ENCODE data around the gene MUC3A. TPM values are rescaled to one million over a fixed set of nuclear protein-coding genes. Genes with fewer than 3 reads are reported as not detected.

The MUC3A gene
- total RNA-seq, 2 experiments from 2014 or later: not detected

DNA sequence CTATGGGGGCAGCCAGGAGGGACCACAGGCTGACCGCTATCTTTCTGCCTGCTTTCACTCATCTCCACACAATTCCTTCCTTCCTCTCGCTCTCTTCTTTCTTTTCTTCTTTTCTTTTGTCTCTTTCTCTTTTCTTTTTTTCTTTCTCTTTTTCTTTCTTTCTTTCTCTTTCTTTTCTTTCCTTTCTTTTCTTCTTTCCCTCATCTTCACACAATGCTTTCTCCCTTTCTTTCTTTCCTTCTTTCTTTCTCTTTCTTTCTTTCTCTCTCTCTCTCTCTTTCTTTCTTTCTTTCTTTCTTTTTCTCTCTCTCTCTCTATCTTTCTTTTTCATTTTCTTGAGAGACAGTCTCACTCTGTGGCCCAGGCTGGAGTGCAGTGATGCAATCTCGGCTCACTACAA is 13.2 kb downstream of the MUC3A start:
- H3K4me1 ChIP-seq (ENCODE audit: insufficient read depth, low read length): peaks cover 28% of the 10 kb centered on the region
- no peak overlapping the region for H3K27ac ChIP-seq (ENCODE audit: low read depth in 1 of 2, low read length in 2 of 2)
- no peaks in the 10 kb centered on the region for H3K9me3 Mint-ChIP-seq
- peaks cover 44% of the 10 kb centered on the region for H3K27me3 Mint-ChIP-seq
- H3K4me3 Mint-ChIP-seq: no peak overlapping the region
- no peak overlapping the region for H3K4me3 ChIP-seq (ENCODE audit: low read length)
- ChIA-PET CTCF (no interaction called here), POLR2A (no interaction called here)
- TF ChIP-seq, protein P1, sequence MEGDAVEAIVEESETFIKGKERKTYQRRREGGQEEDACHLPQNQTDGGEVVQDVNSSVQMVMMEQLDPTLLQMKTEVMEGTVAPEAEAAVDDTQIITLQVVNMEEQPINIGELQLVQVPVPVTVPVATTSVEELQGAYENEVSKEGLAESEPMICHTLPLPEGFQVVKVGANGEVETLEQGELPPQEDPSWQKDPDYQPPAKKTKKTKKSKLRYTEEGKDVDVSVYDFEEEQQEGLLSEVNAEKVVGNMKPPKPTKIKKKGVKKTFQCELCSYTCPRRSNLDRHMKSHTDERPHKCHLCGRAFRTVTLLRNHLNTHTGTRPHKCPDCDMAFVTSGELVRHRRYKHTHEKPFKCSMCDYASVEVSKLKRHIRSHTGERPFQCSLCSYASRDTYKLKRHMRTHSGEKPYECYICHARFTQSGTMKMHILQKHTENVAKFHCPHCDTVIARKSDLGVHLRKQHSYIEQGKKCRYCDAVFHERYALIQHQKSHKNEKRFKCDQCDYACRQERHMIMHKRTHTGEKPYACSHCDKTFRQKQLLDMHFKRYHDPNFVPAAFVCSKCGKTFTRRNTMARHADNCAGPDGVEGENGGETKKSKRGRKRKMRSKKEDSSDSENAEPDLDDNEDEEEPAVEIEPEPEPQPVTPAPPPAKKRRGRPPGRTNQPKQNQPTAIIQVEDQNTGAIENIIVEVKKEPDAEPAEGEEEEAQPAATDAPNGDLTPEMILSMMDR (IDR thresholded peaks at IDR 0.05): peak; percentile 17
- peaks cover 20% of the 10 kb centered on the region for H3K4me1 Mint-ChIP-seq (ENCODE audit: low read depth)
- H3K27me3 ChIP-seq (ENCODE audit: control insufficient read depth in 1 of 2, insufficient read depth in 2 of 2, low read length in 2 of 2): peaks cover 52 to 55% of the 10 kb centered on the region in 2 experiments
- intact Hi-C loops (cut with DNase I, micrococcal nuclease): no loop called here
- ATAC-seq (ENCODE audit: poor library complexity) (no peak), DNase-seq (no peak)
- peaks cover 0 to 29% of the 10 kb centered on the region in 2 experiments for H3K9me3 ChIP-seq (ENCODE audit: control insufficient read depth in 1 of 2, insufficient read depth in 1 of 2, low read length in 2 of 2)
- H3K36me3 ChIP-seq (ENCODE audit: insufficient read depth, low read length): no peaks in the 10 kb centered on the region
- no peak overlapping the region for H3K27ac Mint-ChIP-seq
- H3K36me3 Mint-ChIP-seq (ENCODE audit: low read depth): no peaks in the 10 kb centered on the region

DNA sequence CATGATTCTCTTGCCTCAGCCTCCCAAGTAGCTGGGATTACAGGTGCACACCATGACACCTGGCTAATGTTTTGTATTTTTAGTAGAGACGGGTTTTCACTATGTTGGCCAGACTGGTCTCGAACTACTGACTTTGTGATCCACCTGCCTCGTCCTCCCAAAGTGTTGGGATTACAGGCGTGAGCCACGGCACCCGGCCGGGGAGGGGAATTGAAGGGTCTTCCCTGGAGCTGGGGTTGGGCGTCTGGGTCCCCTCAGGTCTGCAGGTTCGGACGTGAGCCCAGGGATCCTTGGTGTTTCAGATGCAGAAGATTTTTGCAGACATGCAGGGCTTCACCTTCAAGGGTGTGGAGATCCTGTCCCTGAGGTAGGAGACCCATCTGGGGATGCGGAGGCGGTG is 14.1 kb downstream of the MUC3A start:
- Histone ChIP-seq H3K4me1 (ENCODE audit: insufficient read depth, low read length) (peaks cover 28% of the 10 kb centered on the region), H3K27me3 (ENCODE audit: control insufficient read depth in 1 of 2, insufficient read depth in 2 of 2, low read length in 2 of 2) (peaks cover 57 to 61% of the 10 kb centered on the region in 2 experiments), H3K9me3 (ENCODE audit: control insufficient read depth in 1 of 2, insufficient read depth in 1 of 2, low read length in 2 of 2) (peaks cover 0 to 29% of the 10 kb centered on the region in 2 experiments), H3K36me3 (ENCODE audit: insufficient read depth, low read length) (no peaks in the 10 kb centered on the region), H3K27ac (ENCODE audit: low read depth in 1 of 2, low read length in 2 of 2) (no peak overlapping the region), H3K4me3 (ENCODE audit: low read length) (no peak overlapping the region)
- no peak for DNase-seq
- intact Hi-C loops (cut with DNase I, micrococcal nuclease): no loop called here
- Mint-ChIP-seq H3K9me3 (no peaks in the 10 kb centered on the region), H3K27me3 (peaks cover 53% of the 10 kb centered on the region), H3K4me1 (ENCODE audit: low read depth) (peaks cover 22% of the 10 kb centered on the region), H3K36me3 (ENCODE audit: low read depth) (no peaks in the 10 kb centered on the region), H3K27ac (no peak overlapping the region), H3K4me3 (no peak overlapping the region)
- TF ChIP-seq, protein P1 (IDR thresholded peaks at IDR 0.05): no peak
- no peak for ATAC-seq (ENCODE audit: poor library complexity)
- ChIA-PET POLR2A (no interaction called here), CTCF (no interaction called here)

DNA sequence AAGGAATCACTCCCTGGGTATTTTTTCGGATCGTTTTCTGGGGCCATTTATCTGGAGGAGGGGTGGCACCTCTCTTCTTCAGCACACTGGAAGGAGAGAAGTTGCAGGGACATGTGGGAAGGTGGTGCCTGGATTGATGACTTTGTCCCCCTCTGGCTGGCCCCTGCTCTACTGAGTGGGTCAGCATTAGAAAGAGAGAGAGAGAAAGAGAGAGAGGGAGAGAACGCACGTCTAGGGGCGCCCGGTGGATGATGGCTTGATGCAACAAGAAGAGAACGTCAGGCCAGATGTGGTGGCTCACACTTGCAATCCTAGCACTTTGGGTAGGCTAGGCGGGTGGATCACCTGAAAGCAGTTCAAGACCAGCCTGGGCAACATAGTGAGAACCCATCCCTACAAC is 14.5 kb downstream of the MUC3A start:
- TF ChIP-seq, protein P1 (IDR thresholded peaks at IDR 0.05): no peak
- intact Hi-C loops (cut with DNase I, micrococcal nuclease): no loop called here
- Histone ChIP-seq H3K27ac (ENCODE audit: low read depth in 1 of 2, low read length in 2 of 2) (no peak overlapping the region), H3K9me3 (ENCODE audit: control insufficient read depth in 1 of 2, insufficient read depth in 1 of 2, low read length in 2 of 2) (peaks cover 0 to 29% of the 10 kb centered on the region in 2 experiments), H3K36me3 (ENCODE audit: insufficient read depth, low read length) (no peaks in the 10 kb centered on the region), H3K4me3 (ENCODE audit: low read length) (no peak overlapping the region), H3K27me3 (ENCODE audit: control insufficient read depth in 1 of 2, insufficient read depth in 2 of 2, low read length in 2 of 2) (peaks cover 61% of the 10 kb centered on the region in 2 experiments), H3K4me1 (ENCODE audit: insufficient read depth, low read length) (peaks cover 28% of the 10 kb centered on the region)
- peaks cover 22% of the 10 kb centered on the region for H3K4me1 Mint-ChIP-seq (ENCODE audit: low read depth)
- ATAC-seq (ENCODE audit: poor library complexity) (no peak), DNase-seq (no peak)
- H3K27ac Mint-ChIP-seq: no peak overlapping the region
- no peaks in the 10 kb centered on the region for H3K36me3 Mint-ChIP-seq (ENCODE audit: low read depth)
- H3K9me3 Mint-ChIP-seq: no peaks in the 10 kb centered on the region
- ChIA-PET POLR2A (no interaction called here), CTCF (no interaction called here)
- H3K4me3 Mint-ChIP-seq: no peak overlapping the region
- peaks cover 58% of the 10 kb centered on the region for H3K27me3 Mint-ChIP-seq
